Fibroblast of lung (primary cell): Measurements from ENCODE around the gene PNPLA8. TPM values are rescaled to one million over a fixed set of nuclear protein-coding genes. Genes with fewer than 3 reads are reported as not detected.
"Not testable (repeated sequence)": the region's sequence is repeated elsewhere in the genome, so short reads cannot be mapped to it uniquely, and the experiment has no call there.

Experiments used
- DNase-seq, 2 donors: peaks; one replicate each; pipeline versions ENCODE4 v3.0.0 to v3.0.0-alpha.2; 2010; ENCODE audit warnings: low read depth in 2 of 2
- H2AFZ ChIP-seq: 2 replicates; pipeline ENCODE4 v1.5.1; 2012; ENCODE audit warnings: low read length, control low read depth, inconsistent platforms
- H3K27ac ChIP-seq: 2 replicates; pipeline ENCODE4 v1.5.1; 2011; ENCODE audit warnings: low read length, control low read depth; ENCODE audit not compliant: insufficient read depth
- H3K27me3 ChIP-seq: 2 replicates; pipeline ENCODE4 v1.5.1; 2011; ENCODE audit warnings: mild to moderate bottlenecking, low read length; ENCODE audit not compliant: control insufficient read depth, insufficient read depth
- H3K36me3 ChIP-seq: 2 replicates; pipeline ENCODE4 v1.5.1; 2011; ENCODE audit warnings: low read length; ENCODE audit not compliant: control insufficient read depth, insufficient read depth
- H3K4me1 ChIP-seq: 2 replicates; pipeline ENCODE4 v1.5.1; 2011; ENCODE audit warnings: low read length; ENCODE audit not compliant: control insufficient read depth, insufficient read depth; ENCODE audit errors: extremely low read depth
- H3K4me2 ChIP-seq: 2 replicates; pipeline ENCODE4 v1.5.1; 2011; ENCODE audit warnings: low read length, control low read depth; ENCODE audit not compliant: insufficient read depth; ENCODE audit errors: extremely low read depth
- H3K4me3 ChIP-seq, 4 experiments: fragments of 200-600 bp in 1 of 4; sonication (generic) in 1 of 4; replicated peaks in 1 of 4; 2 replicates each; pipeline ENCODE4 v1.5.1; 2011 to 2016; ENCODE audit warnings: low read length in 4 of 4, low read depth in 3 of 4, mild to moderate bottlenecking in 3 of 4, control low read depth in 2 of 4, inconsistent platforms in 1 of 4, mixed read lengths in 1 of 4; ENCODE audit not compliant: insufficient read depth in 1 of 4; ENCODE audit errors: control extremely low read depth in 1 of 4
- H3K79me2 ChIP-seq: 2 replicates; pipeline ENCODE4 v1.5.1; 2012; ENCODE audit warnings: mild to moderate bottlenecking, low read length, inconsistent platforms; ENCODE audit not compliant: control insufficient read depth, insufficient read depth
- H3K9ac ChIP-seq: 2 replicates; pipeline ENCODE4 v1.5.1; 2011; ENCODE audit warnings: mild to moderate bottlenecking, low read length, control low read depth; ENCODE audit not compliant: insufficient read depth
- H3K9me3 ChIP-seq: 2 replicates; pipeline ENCODE4 v1.5.1; 2012; ENCODE audit warnings: low read depth, low read length; ENCODE audit not compliant: control insufficient read depth, insufficient read depth
- H4K20me1 ChIP-seq: 2 replicates; pipeline ENCODE4 v1.5.1; 2011; ENCODE audit warnings: low read length; ENCODE audit not compliant: control insufficient read depth, insufficient read depth; ENCODE audit errors: extremely low read depth
- CTCF ChIP-seq, 2 donors: IDR thresholded peaks in 1 of 2; conservative IDR thresholded peaks in 1 of 2; 1 replicate in 1 of 2; 2 replicates in 1 of 2; pipeline ENCODE4 v1.5.1; 2011 to 2012; ENCODE audit warnings: low read length in 2 of 2, control low read depth in 1 of 2, inconsistent platforms in 1 of 2, low read depth in 1 of 2, mild to moderate bottlenecking in 1 of 2
- EZH2 ChIP-seq: IDR thresholded peaks from 2 replicates; pipeline ENCODE4 v1.5.1; 2012; ENCODE audit warnings: low read length, control low read depth, mild to moderate bottlenecking; ENCODE audit errors: missing control alignments
- polyA plus RNA-seq, 2 donors: library from polyadenylated mRNA; depleted of rRNA in 1 of 2; stranded (reverse) in 1 of 2; unstranded in 1 of 2; fragments of >200 nt; gene quantifications; 2 replicates each; pipeline ENCODE4 v1.2.1, GENCODE V29; 2011 to 2012; ENCODE audit warnings: missing spikeins in 1 of 2
- total RNA-seq: library from RNA; depleted of rRNA; stranded (reverse); fragments of >200 nt; gene quantifications from 2 replicates; pipeline ENCODE4 v1.2.1, GENCODE V29; 2014

PNPLA8 gene
- total and polyA plus RNA-seq, 2 donors (not counting 1 experiment from before 2014, with no cell fraction given): 27.9 to 36.7 TPM

GRCh38 chr7:108538236-108538635 is 12.3 kb upstream of the PNPLA8 start:
- H3K4me3 ChIP-seq, H2AFZ ChIP-seq, H4K20me1 ChIP-seq, H3K9me3 ChIP-seq, H3K4me2 ChIP-seq, H3K27ac ChIP-seq, H3K79me2 ChIP-seq, H3K4me1 ChIP-seq, H3K36me3 ChIP-seq, H3K9ac ChIP-seq, DNase-seq, H3K27me3 ChIP-seq: not testable (repeated sequence)

DNA sequence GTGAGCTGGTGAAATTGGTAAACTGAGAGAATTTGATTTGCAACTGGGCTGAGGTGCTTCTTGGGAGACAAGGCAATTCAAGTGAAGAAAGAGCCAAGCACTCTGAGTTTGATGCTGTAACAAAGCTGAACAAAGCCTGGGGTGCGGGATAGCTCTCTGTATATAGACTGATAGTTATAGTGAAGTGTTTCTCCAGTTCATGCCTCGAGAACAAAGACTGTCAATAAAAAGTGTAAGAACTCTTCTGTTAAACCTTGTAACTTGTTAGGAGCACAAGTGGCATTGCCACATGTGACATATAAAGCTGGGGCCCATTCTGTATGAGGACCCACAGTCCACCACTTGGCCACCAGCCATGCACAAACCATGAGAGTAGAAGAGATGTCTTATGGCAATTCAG is 11.3 kb upstream of the PNPLA8 start:
- no peaks in the 10 kb centered on the region for H3K4me1 ChIP-seq
- H3K27ac ChIP-seq: no peak overlapping the region
- no peaks in the 10 kb centered on the region for H3K27me3 ChIP-seq
- H2AFZ ChIP-seq: no peak overlapping the region
- no peak overlapping the region for H3K4me3 ChIP-seq
- H3K79me2 ChIP-seq: no peaks in the 10 kb centered on the region
- no peaks in the 10 kb centered on the region for H3K36me3 ChIP-seq
- H3K4me2 ChIP-seq: no peak overlapping the region
- no peak for DNase-seq
- H3K9me3 ChIP-seq: no peaks in the 10 kb centered on the region
- no peaks in the 10 kb centered on the region for H4K20me1 ChIP-seq
- no peak overlapping the region for H3K9ac ChIP-seq
- no peak for TF ChIP-seq EZH2
- TF ChIP-seq CTCF (conservative IDR thresholded peaks at IDR 0.05 in 1 of 2, IDR thresholded peaks at IDR 0.05 in 1 of 2; ENCODE audit: low read depth in 1 of 2, low read length in 2 of 2): no peak

DNA sequence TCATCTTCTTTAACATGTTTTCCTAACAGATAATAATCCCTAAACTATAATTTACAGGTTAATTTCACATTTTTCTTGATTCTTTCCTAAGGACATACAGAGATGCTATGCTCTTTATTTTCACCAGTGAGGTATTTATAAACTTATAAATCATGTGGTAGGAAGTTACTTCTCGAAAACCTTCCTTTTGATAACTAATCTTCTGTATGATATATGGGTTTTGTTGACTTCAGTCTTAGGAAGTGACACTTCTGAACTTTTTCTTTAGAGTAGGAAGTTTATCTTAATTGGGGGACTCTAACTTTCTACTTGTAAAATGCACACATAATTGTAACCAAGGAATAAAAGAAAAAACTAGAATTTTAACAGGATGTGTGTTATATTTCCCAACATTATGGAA is 9.8 kb upstream of the PNPLA8 start:
- Histone ChIP-seq H3K9me3 (no peaks in the 10 kb centered on the region), H3K36me3 (no peaks in the 10 kb centered on the region), H3K27ac (no peak overlapping the region), H3K9ac (no peak overlapping the region), H3K4me1 (no peaks in the 10 kb centered on the region), H2AFZ (no peak overlapping the region), H3K4me3 (no peak overlapping the region), H3K79me2 (no peaks in the 10 kb centered on the region), H3K27me3 (no peaks in the 10 kb centered on the region), H3K4me2 (no peak overlapping the region), H4K20me1 (no peaks in the 10 kb centered on the region)
- no peak for DNase-seq
- TF ChIP-seq CTCF (conservative IDR thresholded peaks at IDR 0.05 in 1 of 2, IDR thresholded peaks at IDR 0.05 in 1 of 2; ENCODE audit: low read depth in 1 of 2, low read length in 2 of 2) (no peak), EZH2 (no peak)
